Esophagus squamous epithelium (tissue), 4 donors: ENCODE data around the gene ATP6V1D.

Experiments used
- CTCF ChIP-seq, 6 experiments: fragments of 450-650 bp in 4 of 6; fragments of 200-600 bp in 2 of 6; sonication (generic) in 2 of 6; IDR thresholded peaks; one replicate each; pipeline ENCODE4 v1.5.1; 2016 to 2019; ENCODE audit warnings: antibody characterized with exemption in 6 of 6, mild to moderate bottlenecking in 4 of 6, moderate library complexity in 4 of 6
- POLR2A ChIP-seq, 4 donors: fragments of 450-650 bp; IDR thresholded peaks; one replicate each; pipeline ENCODE4 v1.6.1; 2017; ENCODE audit warnings: antibody characterized with exemption in 4 of 4, mild to moderate bottlenecking in 4 of 4, moderate library complexity in 3 of 4

DNA sequence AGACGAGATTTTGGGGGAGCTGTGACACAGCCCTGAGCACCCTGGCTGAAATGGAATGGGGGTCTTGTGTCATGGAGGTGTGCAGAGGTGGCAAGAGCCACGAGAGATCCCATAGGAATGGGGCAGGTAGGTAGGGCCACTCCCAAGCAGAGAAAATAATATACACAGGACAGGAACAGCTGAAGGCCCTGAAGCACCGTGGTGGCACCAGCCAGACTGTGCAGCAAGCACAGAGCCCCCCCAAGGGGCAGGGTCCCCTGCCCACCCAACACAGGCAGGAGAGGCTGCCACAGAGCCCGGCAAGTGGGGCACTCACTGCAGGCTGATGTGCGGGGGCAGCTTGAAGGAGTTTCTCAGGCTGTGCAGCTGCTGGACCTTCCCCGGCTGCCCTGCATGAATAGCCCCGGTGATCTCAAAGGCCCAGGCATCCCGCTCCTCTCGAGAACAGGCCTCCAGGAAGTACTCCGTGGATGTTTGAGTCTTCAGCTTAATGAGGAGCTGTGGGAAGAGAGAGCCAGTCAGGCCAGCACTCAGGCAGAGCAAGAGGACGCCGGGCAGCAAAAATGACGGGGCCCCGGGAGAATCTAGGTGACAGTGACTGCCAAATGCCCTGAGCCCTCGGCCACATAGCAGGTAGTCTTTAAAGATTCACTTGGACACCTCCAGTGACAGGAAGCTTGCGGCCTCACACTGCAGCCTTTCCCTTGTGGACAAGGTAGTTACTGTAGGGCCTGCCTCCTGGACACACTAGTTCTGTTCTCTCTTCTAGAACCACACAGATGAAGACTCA is 35.7 kb upstream of the ATP6V1D start:
- no peak for TF ChIP-seq CTCF (IDR thresholded peaks at IDR 0.05)
- TF ChIP-seq POLR2A (IDR thresholded peaks at IDR 0.05) = no peak
